H9 (cell line): Measurements from ENCODE around the gene IRX4. TPM values are rescaled to one million over a fixed set of nuclear protein-coding genes. Genes with fewer than 3 reads are reported as not detected.

Source experiments
- DNase-seq: peaks from one replicate; pipeline ENCODE4 v3.0.0-alpha.2; 2017
- H2AFZ ChIP-seq: one replicate; pipeline ENCODE4 v1.6.1; 2013; ENCODE audit warnings: mild to moderate bottlenecking, low read length, control low read depth, moderate library complexity
- H2AK5ac ChIP-seq: 2 replicates; pipeline ENCODE4 v1.6.1; 2013; ENCODE audit warnings: low read length, control low read depth, mixed read lengths; ENCODE audit not compliant: insufficient read length
- H2BK120ac ChIP-seq: one replicate; pipeline ENCODE4 v1.6.1; 2013; ENCODE audit warnings: low read depth, mild to moderate bottlenecking, low read length, control low read depth, inconsistent platforms; ENCODE audit not compliant: poor library complexity, severe bottlenecking
- H2BK12ac ChIP-seq: 2 replicates; pipeline ENCODE4 v1.6.1; 2013; ENCODE audit warnings: low read length, control low read depth, mixed read lengths, low read depth; ENCODE audit not compliant: insufficient read length
- H2BK15ac ChIP-seq: 2 replicates; pipeline ENCODE4 v1.6.1; 2013; ENCODE audit warnings: low read depth, low read length, control low read depth
- H2BK20ac ChIP-seq: one replicate; pipeline ENCODE4 v1.6.1; 2013; ENCODE audit warnings: low read depth, mild to moderate bottlenecking, low read length, control low read depth, inconsistent platforms; ENCODE audit not compliant: poor library complexity, severe bottlenecking
- H2BK5ac ChIP-seq: 2 replicates; pipeline ENCODE4 v1.6.1; 2013; ENCODE audit warnings: low read length, control low read depth, mixed read lengths; ENCODE audit not compliant: insufficient read length
- H3K14ac ChIP-seq: 2 replicates; pipeline ENCODE4 v1.6.1; 2013; ENCODE audit warnings: low read length, control low read depth; ENCODE audit not compliant: insufficient read depth
- H3K18ac ChIP-seq: 2 replicates; pipeline ENCODE4 v1.6.1; 2013; ENCODE audit warnings: low read depth, mild to moderate bottlenecking, mixed read lengths, low read length, control low read depth; ENCODE audit not compliant: insufficient read length
- H3K23ac ChIP-seq: 2 replicates; pipeline ENCODE4 v1.6.1; 2013; ENCODE audit warnings: low read length, control low read depth, mixed read lengths, low read depth; ENCODE audit not compliant: insufficient read length
- H3K23me2 ChIP-seq: 2 replicates; pipeline ENCODE4 v1.6.1; 2013; ENCODE audit warnings: low read depth, mild to moderate bottlenecking, mixed read lengths, low read length, control low read depth; ENCODE audit not compliant: insufficient read length, poor library complexity, severe bottlenecking
- H3K27ac ChIP-seq: 2 replicates; pipeline ENCODE4 v1.5.1; 2013; ENCODE audit warnings: low read length, control low read depth, mixed read lengths, low read depth; ENCODE audit not compliant: insufficient read length
- H3K27me3 ChIP-seq: 2 replicates; pipeline ENCODE4 v1.6.1; 2013; ENCODE audit warnings: low read length, control low read depth, inconsistent platforms; ENCODE audit not compliant: insufficient read depth
- H3K4ac ChIP-seq: 2 replicates; pipeline ENCODE4 v1.6.1; 2013; ENCODE audit warnings: low read depth, mild to moderate bottlenecking, control low read depth, inconsistent platforms, low read length, moderate library complexity
- H3K4me1 ChIP-seq: 2 replicates; pipeline ENCODE4 v1.6.1; 2013; ENCODE audit warnings: low read length, control low read depth, inconsistent platforms; ENCODE audit not compliant: insufficient read depth
- H3K4me2 ChIP-seq: 2 replicates; pipeline ENCODE4 v1.6.1; 2013; ENCODE audit warnings: low read length, control low read depth, mixed read lengths; ENCODE audit not compliant: insufficient read length, insufficient read depth
- H3K56ac ChIP-seq: 2 replicates; pipeline ENCODE4 v1.6.1; 2013; ENCODE audit warnings: low read depth, mild to moderate bottlenecking, mixed read lengths, low read length, control low read depth; ENCODE audit not compliant: insufficient read length
- H3K79me1 ChIP-seq: 2 replicates; pipeline ENCODE4 v1.6.1; 2013; ENCODE audit warnings: low read depth, mild to moderate bottlenecking, moderate library complexity, low read length, control low read depth, inconsistent platforms; ENCODE audit not compliant: insufficient read depth, poor library complexity, severe bottlenecking
- H3K79me2 ChIP-seq: 2 replicates; pipeline ENCODE4 v1.6.1; 2013; ENCODE audit warnings: low read length, control low read depth, inconsistent platforms; ENCODE audit not compliant: insufficient read depth
- H3K9ac ChIP-seq: 2 replicates; pipeline ENCODE4 v1.6.1; 2013; ENCODE audit warnings: low read length, control low read depth, mixed read lengths; ENCODE audit not compliant: insufficient read length; ENCODE audit errors: extremely low read depth
- H3K9me3 ChIP-seq: one replicate; pipeline ENCODE4 v1.6.1; 2013; ENCODE audit warnings: low read depth, low read length, inconsistent platforms; ENCODE audit not compliant: control insufficient read depth
- H3T11ph ChIP-seq: one replicate; pipeline ENCODE4 v1.6.1; 2013; ENCODE audit warnings: mild to moderate bottlenecking, low read length, control low read depth, inconsistent platforms
- H4K20me1 ChIP-seq: one replicate; pipeline ENCODE4 v1.6.1; 2013; ENCODE audit not compliant: control insufficient read depth, insufficient read length, insufficient read depth
- H4K5ac ChIP-seq: 2 replicates; pipeline ENCODE4 v1.6.1; 2013; ENCODE audit warnings: low read depth, mild to moderate bottlenecking, mixed read lengths, low read length, control low read depth; ENCODE audit not compliant: insufficient read length
- H4K8ac ChIP-seq: replicated peaks from 2 replicates; pipeline ENCODE4 v1.6.1; 2013; ENCODE audit warnings: low read length, control low read depth, mixed read lengths, low read depth; ENCODE audit not compliant: insufficient read length
- H4K91ac ChIP-seq: 2 replicates; pipeline ENCODE4 v1.6.1; 2013; ENCODE audit warnings: low read depth, mild to moderate bottlenecking, moderate library complexity, mixed read lengths, low read length, control low read depth; ENCODE audit not compliant: insufficient read length
- H3K27ac Mint-ChIP-seq, 3 experiments: 2 replicates in 2 of 3; 3 replicates in 1 of 3; pipeline ENCODE4 v1.8.0; 2020 to 2021; ENCODE audit warnings: mixed read lengths in 3 of 3, mild to moderate bottlenecking in 1 of 3, moderate library complexity in 1 of 3
- H3K27me3 Mint-ChIP-seq: 2 replicates; pipeline ENCODE4 v1.8.0; 2021; ENCODE audit warnings: low read depth, mild to moderate bottlenecking, moderate library complexity, mixed read lengths
- H3K36me3 Mint-ChIP-seq, 3 experiments: 2 replicates in 2 of 3; 3 replicates in 1 of 3; pipeline ENCODE4 v1.8.0; 2020 to 2021; ENCODE audit warnings: low read depth in 3 of 3, mixed read lengths in 3 of 3; ENCODE audit not compliant: insufficient read depth in 1 of 3
- H3K4me1 Mint-ChIP-seq, 2 experiments: 2 replicates each; pipeline ENCODE4 v1.8.0; 2020; ENCODE audit warnings: mixed read lengths in 2 of 2
- H3K4me3 Mint-ChIP-seq, 2 experiments: 2 replicates in 1 of 2; 3 replicates in 1 of 2; pipeline ENCODE4 v1.8.0; 2020 to 2021; ENCODE audit warnings: mild to moderate bottlenecking in 2 of 2, mixed read lengths in 2 of 2, moderate library complexity in 1 of 2
- H3K9me3 Mint-ChIP-seq, 2 experiments: 2 replicates in 1 of 2; 3 replicates in 1 of 2; pipeline ENCODE4 v1.8.0; 2020; ENCODE audit warnings: mild to moderate bottlenecking in 2 of 2, mixed read lengths in 2 of 2, moderate library complexity in 1 of 2
- CTCF ChIP-seq: fragments of 200-600 bp; sonication (generic); conservative IDR thresholded peaks from 3 replicates; pipeline ENCODE4 v1.8.0; 2021; ENCODE audit warnings: antibody characterized with exemption, mild to moderate bottlenecking
- WGBS: extraction: QIAGEN DNeasy Blood & Tissue Kit; methylation state at CpG from one replicate; pipeline ENCODE4 v1.1.7; 2013; ENCODE audit warnings: missing lambda C conversion rate, low lambda C conversion rate, mixed read lengths; ENCODE audit not compliant: insufficient read length; ENCODE audit errors: extremely low coverage; 5-methylcytosine and 5-hydroxymethylcytosine counted together
- total RNA-seq: library from RNA; stranded (reverse); gene quantifications from 2 replicates; pipeline ENCODE4 v1.2.1, GENCODE V29; 2021

IRX4 gene
- total RNA-seq, 1 experiment from 2014 or later: 3.2 TPM

GRCh38 chr5:1831257-1831656, 51.5 kb downstream of the IRX4 start:
- H3K4me2 ChIP-seq: no peak overlapping the region
- no peaks in the 10 kb centered on the region for H3K4me1 ChIP-seq
- no peak overlapping the region for H2AK5ac ChIP-seq
- H2AFZ ChIP-seq: no peak overlapping the region
- H3K23ac ChIP-seq: no peak overlapping the region
- H4K20me1 ChIP-seq: no peaks in the 10 kb centered on the region
- TF ChIP-seq CTCF: no peak
- DNase-seq: no peak
- H3K14ac ChIP-seq: no peak overlapping the region
- no peak overlapping the region for H2BK12ac ChIP-seq
- no peaks in the 10 kb centered on the region for H3K23me2 ChIP-seq
- Mint-ChIP-seq H3K27ac (0 out of 7 replicates have a peak overlapping the region, but pooled peaks of 1 of the 3 experiments have one; percentile 18), H3K4me1 (peaks cover 36 to 46% of the 10 kb centered on the region in 2 experiments), H3K9me3 (no peaks in the 10 kb centered on the region; a peak in 1 of 5 replicates), H3K27me3 (peaks cover 13% of the 10 kb centered on the region), H3K36me3 (peaks cover under 1 to 4% (median 2%) of the 10 kb centered on the region in 3 experiments; a peak in 3 of 7 replicates), H3K4me3 (0 out of 5 replicates have a peak overlapping the region, but pooled peaks of 1 of the 2 experiments have one; percentile 10)
- H3K18ac ChIP-seq: no peak overlapping the region
- H3K4ac ChIP-seq: no peak overlapping the region
- H4K8ac ChIP-seq: no peak overlapping the region
- no peaks in the 10 kb centered on the region for H3K79me2 ChIP-seq
- no peak overlapping the region for H3K9ac ChIP-seq
- no peak overlapping the region for H3K27ac ChIP-seq
- H2BK5ac ChIP-seq: no peak overlapping the region
- no CpG with 5 or more reads among the region's 11 CpGs for WGBS
- H4K91ac ChIP-seq: no peak overlapping the region
- no peak overlapping the region for H2BK15ac ChIP-seq
- H3K79me1 ChIP-seq: no peaks in the 10 kb centered on the region
- no peaks in the 10 kb centered on the region for H3K27me3 ChIP-seq
- no peak overlapping the region for H3T11ph ChIP-seq
- no peak overlapping the region for H2BK120ac ChIP-seq
- no peaks in the 10 kb centered on the region for H3K9me3 ChIP-seq
- no peak overlapping the region for H3K56ac ChIP-seq
- no peak overlapping the region for H4K5ac ChIP-seq
- H2BK20ac ChIP-seq: no peak overlapping the region
